ENCODE measurements around the gene NFIA.

DNA sequence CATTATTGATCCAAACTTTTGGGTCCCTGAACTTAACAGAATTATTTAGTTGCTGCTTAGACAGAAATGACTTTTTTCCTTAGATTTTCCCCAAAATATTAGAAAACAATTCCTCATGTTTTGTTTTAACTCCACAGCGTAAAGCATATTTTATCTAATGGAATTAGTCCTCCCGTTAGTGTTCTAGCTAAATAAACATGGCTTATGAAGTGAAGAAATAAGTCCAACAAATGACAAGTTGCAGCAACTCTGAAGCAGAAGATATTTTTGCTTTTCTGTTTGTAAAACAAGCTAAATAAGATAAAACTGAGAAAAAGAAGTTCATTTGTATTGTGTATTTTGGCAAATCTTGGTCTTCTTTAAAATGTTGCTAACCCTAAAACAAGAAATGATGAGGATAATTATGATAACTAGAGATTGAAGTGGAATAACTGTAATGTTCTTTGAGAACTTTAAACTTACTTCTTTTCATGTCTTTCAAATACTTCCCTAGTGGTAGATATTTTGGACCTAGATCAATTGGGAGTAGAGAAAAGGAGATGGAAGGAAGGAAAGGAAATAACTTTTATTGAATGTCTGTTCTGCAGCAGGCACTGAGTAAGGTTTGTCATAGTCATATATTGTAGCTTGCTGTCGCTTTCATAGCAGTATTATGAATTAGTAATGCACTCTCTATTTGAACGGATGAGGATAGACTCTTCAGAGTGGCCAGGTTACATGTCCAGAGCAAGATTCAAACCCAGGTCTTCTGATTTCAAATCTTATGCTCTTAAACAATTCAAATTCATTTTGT, 12.5 kb downstream of the NFIA start:
- TF ChIP-seq, protein P1, sequence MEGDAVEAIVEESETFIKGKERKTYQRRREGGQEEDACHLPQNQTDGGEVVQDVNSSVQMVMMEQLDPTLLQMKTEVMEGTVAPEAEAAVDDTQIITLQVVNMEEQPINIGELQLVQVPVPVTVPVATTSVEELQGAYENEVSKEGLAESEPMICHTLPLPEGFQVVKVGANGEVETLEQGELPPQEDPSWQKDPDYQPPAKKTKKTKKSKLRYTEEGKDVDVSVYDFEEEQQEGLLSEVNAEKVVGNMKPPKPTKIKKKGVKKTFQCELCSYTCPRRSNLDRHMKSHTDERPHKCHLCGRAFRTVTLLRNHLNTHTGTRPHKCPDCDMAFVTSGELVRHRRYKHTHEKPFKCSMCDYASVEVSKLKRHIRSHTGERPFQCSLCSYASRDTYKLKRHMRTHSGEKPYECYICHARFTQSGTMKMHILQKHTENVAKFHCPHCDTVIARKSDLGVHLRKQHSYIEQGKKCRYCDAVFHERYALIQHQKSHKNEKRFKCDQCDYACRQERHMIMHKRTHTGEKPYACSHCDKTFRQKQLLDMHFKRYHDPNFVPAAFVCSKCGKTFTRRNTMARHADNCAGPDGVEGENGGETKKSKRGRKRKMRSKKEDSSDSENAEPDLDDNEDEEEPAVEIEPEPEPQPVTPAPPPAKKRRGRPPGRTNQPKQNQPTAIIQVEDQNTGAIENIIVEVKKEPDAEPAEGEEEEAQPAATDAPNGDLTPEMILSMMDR (IDR thresholded peaks at IDR 0.05): no peak
- no peak for TF ChIP-seq POLR2AphosphoS5 (IDR thresholded peaks at IDR 0.05)

Measured in esophagus muscularis mucosa (tissue), 3 donors.